Lower leg skin (tissue), 3 donors: Measurements from ENCODE around the gene NLE1.

Source experiments
- CTCF ChIP-seq, 3 donors: fragments of 450-650 bp; IDR thresholded peaks; one replicate each; pipeline ENCODE4 v1.5.1; 2016; ENCODE audit warnings: antibody characterized with exemption in 3 of 3, mild to moderate bottlenecking in 3 of 3, moderate library complexity in 2 of 3
- POLR2A ChIP-seq, 2 donors: fragments of 450-650 bp; IDR thresholded peaks; one replicate each; pipeline ENCODE4 v1.6.1; 2016 to 2017; ENCODE audit warnings: antibody characterized with exemption in 2 of 2, mild to moderate bottlenecking in 1 of 2, moderate library complexity in 1 of 2

DNA sequence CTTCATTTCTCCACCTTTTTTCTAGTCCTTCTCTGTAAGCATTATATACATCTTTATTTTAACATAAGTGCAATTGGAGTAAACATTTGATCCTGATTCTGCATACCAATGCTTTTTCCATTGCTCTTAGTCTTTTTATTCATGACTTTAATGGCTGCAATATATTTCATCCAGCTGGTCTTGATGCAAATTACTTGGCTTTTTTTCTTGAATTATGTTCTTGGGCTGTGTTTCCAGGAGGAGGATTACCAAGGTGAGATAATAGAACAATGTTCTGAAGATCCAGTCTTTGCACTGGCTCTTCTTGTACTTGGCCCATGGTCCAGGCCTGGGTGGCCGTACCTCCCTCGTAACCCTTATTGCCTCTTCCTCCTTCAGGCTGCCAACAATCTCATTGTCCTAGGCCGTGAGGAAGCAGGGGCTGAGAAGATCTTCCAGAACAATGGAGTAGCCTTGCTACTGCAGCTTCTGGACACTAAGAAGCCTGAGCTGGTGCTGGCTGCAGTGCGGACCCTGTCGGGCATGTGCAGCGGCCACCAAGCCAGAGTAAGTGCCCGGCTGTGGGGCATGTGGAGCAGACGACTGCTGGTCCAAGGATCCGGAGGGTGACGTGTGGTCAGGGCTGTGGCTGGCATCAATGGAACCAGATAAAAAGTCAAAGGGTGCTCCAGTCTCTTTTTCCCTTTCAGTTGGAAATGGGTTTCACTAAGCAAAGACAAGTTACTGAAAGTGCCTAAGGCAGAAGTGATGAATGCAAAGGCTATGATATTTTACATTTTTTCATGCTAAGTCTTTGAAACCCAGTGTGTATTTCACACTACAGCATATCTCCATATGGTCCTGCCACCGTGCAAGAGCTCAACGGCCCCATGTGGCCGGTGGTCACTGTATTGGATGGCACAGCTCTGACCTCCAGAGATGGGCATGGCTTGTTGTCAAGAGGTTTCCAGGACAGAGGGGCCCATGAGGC, 12.4 kb upstream of the NLE1 start:
- TF ChIP-seq CTCF (IDR thresholded peaks at IDR 0.05) (no peak), POLR2A (IDR thresholded peaks at IDR 0.05) (no peak)
